Upper lobe of right lung (tissue), 1 donor: Measurements from ENCODE around the gene TMEM163. TPM values are rescaled to one million over a fixed set of nuclear protein-coding genes. Genes with fewer than 3 reads are reported as not detected.

Experiments used
- ATAC-seq: fragments of 200-7000 bp; cut with Tn5 transposase; one replicate; pipeline ENCODE4 v1.9.1; 2020; ENCODE audit warnings: mild to moderate bottlenecking, moderate library complexity
- DNase-seq: peaks from one replicate; pipeline ENCODE4 v3.0.0-alpha.2; 2020
- H3K27ac ChIP-seq: fragments of 200-600 bp; one replicate; pipeline ENCODE4 v1.8.0; 2022
- H3K27me3 ChIP-seq: fragments of 200-600 bp; one replicate; pipeline ENCODE4 v1.8.0; 2022; ENCODE audit warnings: mild to moderate bottlenecking
- H3K36me3 ChIP-seq: fragments of 200-600 bp; one replicate; pipeline ENCODE4 v1.8.0; 2022
- H3K4me1 ChIP-seq: fragments of 200-600 bp; one replicate; pipeline ENCODE4 v1.8.0; 2022
- H3K4me3 ChIP-seq: fragments of 200-600 bp; one replicate; pipeline ENCODE4 v1.8.0; 2022; ENCODE audit warnings: mild to moderate bottlenecking
- H3K9me3 ChIP-seq: fragments of 200-600 bp; one replicate; pipeline ENCODE4 v1.8.0; 2022
- intact Hi-C: fragments of 100-400 bp; cut with DNase I; formaldehyde crosslinking; loops from one replicate; pipeline ENCODE4 v1.11.0; 2022
- total RNA-seq: library from RNA; stranded (reverse); fragmentation: NEBNext Ultra II Directional; extraction: Animal tissue kit (Norgen Biotek cat#: 25700); gene quantifications from one replicate; pipeline ENCODE4 v1.2.1, GENCODE V29; 2021
- TF ChIP-seq, protein P1 (sequence below): fragments of 200-600 bp; IDR thresholded peaks from one replicate; pipeline ENCODE4 v1.8.0; 2022; ENCODE audit warnings: antibody characterized with exemption
- donor health status: DM: no; HTN: yes; CAD: no; lungs with severe emphysema.

The TMEM163 gene
- total RNA-seq, 1 donor from 2014 or later: 34.6 TPM

DNA sequence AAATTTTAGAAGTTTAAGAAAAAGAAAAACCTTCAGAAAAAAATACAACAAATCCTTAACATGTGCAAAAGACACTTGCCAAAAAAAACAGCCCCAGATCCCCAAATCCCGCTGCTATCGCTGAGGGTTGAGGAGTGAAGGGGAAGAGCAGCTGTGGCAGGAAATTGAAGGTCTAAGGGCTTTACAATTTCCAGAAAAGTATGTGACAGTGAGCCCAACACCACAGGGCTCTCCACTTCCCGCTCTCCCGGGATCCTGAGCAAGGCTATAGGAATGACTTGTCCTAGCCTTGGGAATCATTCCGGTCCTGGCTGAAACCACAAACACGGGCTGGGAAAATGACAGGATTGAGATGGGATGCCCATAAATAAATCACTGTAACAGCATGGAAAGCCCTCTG is 191.4 kb downstream of the TMEM163 start:
- TF ChIP-seq, protein P1, sequence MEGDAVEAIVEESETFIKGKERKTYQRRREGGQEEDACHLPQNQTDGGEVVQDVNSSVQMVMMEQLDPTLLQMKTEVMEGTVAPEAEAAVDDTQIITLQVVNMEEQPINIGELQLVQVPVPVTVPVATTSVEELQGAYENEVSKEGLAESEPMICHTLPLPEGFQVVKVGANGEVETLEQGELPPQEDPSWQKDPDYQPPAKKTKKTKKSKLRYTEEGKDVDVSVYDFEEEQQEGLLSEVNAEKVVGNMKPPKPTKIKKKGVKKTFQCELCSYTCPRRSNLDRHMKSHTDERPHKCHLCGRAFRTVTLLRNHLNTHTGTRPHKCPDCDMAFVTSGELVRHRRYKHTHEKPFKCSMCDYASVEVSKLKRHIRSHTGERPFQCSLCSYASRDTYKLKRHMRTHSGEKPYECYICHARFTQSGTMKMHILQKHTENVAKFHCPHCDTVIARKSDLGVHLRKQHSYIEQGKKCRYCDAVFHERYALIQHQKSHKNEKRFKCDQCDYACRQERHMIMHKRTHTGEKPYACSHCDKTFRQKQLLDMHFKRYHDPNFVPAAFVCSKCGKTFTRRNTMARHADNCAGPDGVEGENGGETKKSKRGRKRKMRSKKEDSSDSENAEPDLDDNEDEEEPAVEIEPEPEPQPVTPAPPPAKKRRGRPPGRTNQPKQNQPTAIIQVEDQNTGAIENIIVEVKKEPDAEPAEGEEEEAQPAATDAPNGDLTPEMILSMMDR: no peak
- Histone ChIP-seq H3K36me3 (no peaks in the 10 kb centered on the region), H3K4me3 (no peak overlapping the region), H3K27me3 (no peaks in the 10 kb centered on the region), H3K4me1 (no peaks in the 10 kb centered on the region), H3K27ac (no peak overlapping the region), H3K9me3 (no peaks in the 10 kb centered on the region)
- DNase-seq (no peak), ATAC-seq (no peak)
- intact Hi-C loops: no loop called here

GRCh38 chr2:134522496-134523455 is 196.0 kb downstream of the TMEM163 start:
- no peak for DNase-seq
- Histone ChIP-seq H3K27me3 (no peaks in the 10 kb centered on the region), H3K36me3 (no peaks in the 10 kb centered on the region), H3K9me3 (no peaks in the 10 kb centered on the region), H3K4me1 (no peaks in the 10 kb centered on the region), H3K4me3 (no peak overlapping the region), H3K27ac (no peak overlapping the region)
- intact Hi-C loops: no loop called here
- TF ChIP-seq, protein P1: no peak
- no peak for ATAC-seq

DNA sequence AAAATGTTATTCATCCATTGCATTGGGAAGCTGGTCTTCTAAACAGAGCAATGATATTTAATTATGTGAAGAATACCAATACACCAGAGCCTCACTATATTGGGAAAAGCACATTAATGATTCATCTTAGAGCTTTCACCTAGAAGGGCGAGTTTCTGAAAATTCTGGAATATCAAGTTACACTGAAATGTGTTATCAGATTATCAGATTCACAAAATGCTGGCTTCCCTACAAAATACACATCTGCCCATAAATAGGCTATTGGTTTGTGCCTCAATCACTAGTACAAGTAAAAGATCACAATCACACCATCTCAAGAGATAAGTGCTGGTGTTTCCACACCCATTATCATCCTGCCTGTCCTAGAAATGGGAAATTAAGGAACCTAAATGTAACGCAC is 200.7 kb downstream of the TMEM163 start:
- Histone ChIP-seq H3K4me3 (no peak overlapping the region), H3K27me3 (no peaks in the 10 kb centered on the region), H3K36me3 (no peaks in the 10 kb centered on the region), H3K9me3 (no peaks in the 10 kb centered on the region), H3K27ac (no peak overlapping the region), H3K4me1 (no peaks in the 10 kb centered on the region)
- no peak for DNase-seq
- TF ChIP-seq, protein P1: no peak
- no peak for ATAC-seq
- intact Hi-C loops: no loop called here

- DNase-seq: no peak
- intact Hi-C loops: no loop called here
- Histone ChIP-seq H3K4me1 (no peaks in the 10 kb centered on the region), H3K4me3 (no peak overlapping the region), H3K27ac (no peak overlapping the region), H3K36me3 (no peaks in the 10 kb centered on the region), H3K9me3 (no peaks in the 10 kb centered on the region), H3K27me3 (no peaks in the 10 kb centered on the region)
- TF ChIP-seq, protein P1: no peak
- no peak for ATAC-seq
Observed at GRCh38 chr2:134515137-134515536, 203.7 kb downstream of the TMEM163 start.

DNA sequence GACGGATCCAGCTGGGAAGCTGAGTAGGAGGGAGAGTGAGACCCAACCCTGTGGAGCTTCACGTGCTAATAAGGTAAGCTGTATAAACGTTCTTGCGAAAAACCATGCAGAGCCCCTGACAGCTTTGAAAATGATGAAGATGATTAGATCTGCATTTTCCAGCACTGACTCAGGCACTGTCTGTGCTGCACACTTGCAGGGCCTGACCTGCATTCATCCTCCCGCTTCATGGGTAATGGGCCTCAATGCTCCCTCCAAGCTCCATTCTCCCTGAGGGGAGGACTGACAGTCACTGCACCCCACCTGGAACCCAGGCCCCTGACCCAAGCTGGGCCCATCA is 205.4 kb downstream of the TMEM163 start:
- Histone ChIP-seq H3K27me3 (no peaks in the 10 kb centered on the region), H3K36me3 (no peaks in the 10 kb centered on the region), H3K4me3 (no peak overlapping the region), H3K9me3 (no peaks in the 10 kb centered on the region), H3K4me1 (no peaks in the 10 kb centered on the region), H3K27ac (no peak overlapping the region)
- intact Hi-C loops: no loop called here
- no peak for ATAC-seq
- no peak for DNase-seq
- TF ChIP-seq, protein P1: no peak
